Measurements from ENCODE around the gene NANOS2. TPM values are rescaled to one million over a fixed set of nuclear protein-coding genes. Genes with fewer than 3 reads are reported as not detected.

NANOS2 gene
- total and polyA plus RNA-seq, 2 of the 13 experiments (the other 11 are each of a cell fraction or from before 2014, with no cell fraction given) = not detected

DNA sequence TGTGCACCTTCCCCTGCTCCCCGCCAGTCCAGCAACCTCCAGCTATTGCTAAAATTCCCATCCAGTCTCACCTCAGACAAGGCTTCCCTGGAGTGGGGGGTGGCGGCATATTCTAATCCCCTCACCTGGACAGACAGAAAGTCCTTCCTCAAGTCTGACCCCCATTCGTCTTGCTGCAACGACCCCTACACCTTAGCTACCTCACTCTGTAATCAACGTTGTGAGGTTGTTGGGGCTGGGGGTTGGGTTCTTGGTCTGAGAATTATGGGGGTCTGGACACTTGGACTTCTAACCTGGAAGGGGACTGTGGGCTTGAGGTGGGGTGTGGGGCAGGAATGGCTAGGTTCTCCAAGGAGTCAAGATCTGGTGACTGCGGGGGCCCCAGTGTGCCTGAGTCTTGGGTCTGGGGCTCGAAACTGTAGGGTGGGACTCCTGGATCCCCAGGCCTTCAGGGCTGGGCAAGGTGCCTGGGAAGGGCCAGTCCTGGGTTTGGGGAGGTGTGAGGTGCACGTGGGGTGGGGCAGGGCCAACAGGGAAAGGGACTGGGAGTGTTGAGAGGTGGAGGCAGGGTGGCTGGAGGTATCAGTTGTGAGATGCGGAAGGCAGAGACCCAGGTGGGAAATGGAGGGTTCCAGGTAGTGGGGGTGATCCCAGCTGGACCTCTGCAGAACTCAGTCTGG, 49.2 kb downstream of the NANOS2 start (continued):
- TF ChIP-seq, protein P1, sequence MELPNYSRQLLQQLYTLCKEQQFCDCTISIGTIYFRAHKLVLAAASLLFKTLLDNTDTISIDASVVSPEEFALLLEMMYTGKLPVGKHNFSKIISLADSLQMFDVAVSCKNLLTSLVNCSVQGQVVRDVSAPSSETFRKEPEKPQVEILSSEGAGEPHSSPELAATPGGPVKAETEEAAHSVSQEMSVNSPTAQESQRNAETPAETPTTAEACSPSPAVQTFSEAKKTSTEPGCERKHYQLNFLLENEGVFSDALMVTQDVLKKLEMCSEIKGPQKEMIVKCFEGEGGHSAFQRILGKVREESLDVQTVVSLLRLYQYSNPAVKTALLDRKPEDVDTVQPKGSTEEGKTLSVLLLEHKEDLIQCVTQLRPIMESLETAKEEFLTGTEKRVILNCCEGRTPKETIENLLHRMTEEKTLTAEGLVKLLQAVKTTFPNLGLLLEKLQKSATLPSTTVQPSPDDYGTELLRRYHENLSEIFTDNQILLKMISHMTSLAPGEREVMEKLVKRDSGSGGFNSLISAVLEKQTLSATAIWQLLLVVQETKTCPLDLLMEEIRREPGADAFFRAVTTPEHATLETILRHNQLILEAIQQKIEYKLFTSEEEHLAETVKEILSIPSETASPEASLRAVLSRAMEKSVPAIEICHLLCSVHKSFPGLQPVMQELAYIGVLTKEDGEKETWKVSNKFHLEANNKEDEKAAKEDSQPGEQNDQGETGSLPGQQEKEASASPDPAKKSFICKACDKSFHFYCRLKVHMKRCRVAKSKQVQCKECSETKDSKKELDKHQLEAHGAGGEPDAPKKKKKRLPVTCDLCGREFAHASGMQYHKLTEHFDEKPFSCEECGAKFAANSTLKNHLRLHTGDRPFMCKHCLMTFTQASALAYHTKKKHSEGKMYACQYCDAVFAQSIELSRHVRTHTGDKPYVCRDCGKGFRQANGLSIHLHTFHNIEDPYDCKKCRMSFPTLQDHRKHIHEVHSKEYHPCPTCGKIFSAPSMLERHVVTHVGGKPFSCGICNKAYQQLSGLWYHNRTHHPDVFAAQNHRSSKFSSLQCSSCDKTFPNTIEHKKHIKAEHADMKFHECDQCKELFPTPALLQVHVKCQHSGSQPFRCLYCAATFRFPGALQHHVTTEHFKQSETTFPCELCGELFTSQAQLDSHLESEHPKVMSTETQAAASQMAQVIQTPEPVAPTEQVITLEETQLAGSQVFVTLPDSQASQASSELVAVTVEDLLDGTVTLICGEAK (IDR thresholded peaks at IDR 0.05) = no peak
- TF ChIP-seq, protein P1 (CRISPR knock-in tag; IDR thresholded peaks at IDR 0.05) = 0 out of 2 replicates have a peak, but pooled peaks have one; percentile 3
- TF ChIP-seq SCMH1 (CRISPR knock-in tag; IDR thresholded peaks at IDR 0.05; ENCODE audit: borderline replicate concordance) = no peak
- TF ChIP-seq ZNF709 (CRISPR knock-in tag; IDR thresholded peaks at IDR 0.05) = no peak
- no peak for TF ChIP-seq ZBTB34 (CRISPR knock-in tag; IDR thresholded peaks at IDR 0.05)
- no peak for TF ChIP-seq MEIS2 (CRISPR knock-in tag; IDR thresholded peaks at IDR 0.05)
- TF ChIP-seq NCOA2 (CRISPR knock-in tag; IDR thresholded peaks at IDR 0.05) = no peak
- TF ChIP-seq, protein P2, sequence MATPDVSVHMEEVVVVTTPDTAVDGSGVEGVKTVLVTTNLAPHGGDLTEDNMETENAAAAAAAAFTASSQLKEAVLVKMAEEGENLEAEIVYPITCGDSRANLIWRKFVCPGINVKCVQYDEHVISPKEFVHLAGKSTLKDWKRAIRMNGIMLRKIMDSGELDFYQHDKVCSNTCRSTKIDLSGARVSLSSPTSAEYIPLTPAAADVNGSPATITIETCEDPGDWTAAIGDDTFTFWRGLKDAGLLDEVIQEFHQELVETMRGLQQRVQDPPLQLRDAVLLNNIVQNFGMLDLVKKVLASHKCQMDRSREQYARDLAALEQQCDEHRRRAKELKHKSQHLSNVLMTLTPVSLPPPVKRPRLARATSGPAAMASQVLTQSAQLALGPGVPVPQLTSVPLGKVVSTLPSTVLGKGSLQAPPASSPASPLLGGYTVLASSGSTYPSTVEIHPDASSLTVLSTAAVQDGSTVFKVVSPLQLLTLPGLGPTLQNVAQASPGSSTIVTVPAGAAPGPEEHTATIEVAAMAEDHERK (CRISPR knock-in tag; IDR thresholded peaks at IDR 0.05; ENCODE audit: low read depth) = no peak
- TF ChIP-seq, protein P3, sequence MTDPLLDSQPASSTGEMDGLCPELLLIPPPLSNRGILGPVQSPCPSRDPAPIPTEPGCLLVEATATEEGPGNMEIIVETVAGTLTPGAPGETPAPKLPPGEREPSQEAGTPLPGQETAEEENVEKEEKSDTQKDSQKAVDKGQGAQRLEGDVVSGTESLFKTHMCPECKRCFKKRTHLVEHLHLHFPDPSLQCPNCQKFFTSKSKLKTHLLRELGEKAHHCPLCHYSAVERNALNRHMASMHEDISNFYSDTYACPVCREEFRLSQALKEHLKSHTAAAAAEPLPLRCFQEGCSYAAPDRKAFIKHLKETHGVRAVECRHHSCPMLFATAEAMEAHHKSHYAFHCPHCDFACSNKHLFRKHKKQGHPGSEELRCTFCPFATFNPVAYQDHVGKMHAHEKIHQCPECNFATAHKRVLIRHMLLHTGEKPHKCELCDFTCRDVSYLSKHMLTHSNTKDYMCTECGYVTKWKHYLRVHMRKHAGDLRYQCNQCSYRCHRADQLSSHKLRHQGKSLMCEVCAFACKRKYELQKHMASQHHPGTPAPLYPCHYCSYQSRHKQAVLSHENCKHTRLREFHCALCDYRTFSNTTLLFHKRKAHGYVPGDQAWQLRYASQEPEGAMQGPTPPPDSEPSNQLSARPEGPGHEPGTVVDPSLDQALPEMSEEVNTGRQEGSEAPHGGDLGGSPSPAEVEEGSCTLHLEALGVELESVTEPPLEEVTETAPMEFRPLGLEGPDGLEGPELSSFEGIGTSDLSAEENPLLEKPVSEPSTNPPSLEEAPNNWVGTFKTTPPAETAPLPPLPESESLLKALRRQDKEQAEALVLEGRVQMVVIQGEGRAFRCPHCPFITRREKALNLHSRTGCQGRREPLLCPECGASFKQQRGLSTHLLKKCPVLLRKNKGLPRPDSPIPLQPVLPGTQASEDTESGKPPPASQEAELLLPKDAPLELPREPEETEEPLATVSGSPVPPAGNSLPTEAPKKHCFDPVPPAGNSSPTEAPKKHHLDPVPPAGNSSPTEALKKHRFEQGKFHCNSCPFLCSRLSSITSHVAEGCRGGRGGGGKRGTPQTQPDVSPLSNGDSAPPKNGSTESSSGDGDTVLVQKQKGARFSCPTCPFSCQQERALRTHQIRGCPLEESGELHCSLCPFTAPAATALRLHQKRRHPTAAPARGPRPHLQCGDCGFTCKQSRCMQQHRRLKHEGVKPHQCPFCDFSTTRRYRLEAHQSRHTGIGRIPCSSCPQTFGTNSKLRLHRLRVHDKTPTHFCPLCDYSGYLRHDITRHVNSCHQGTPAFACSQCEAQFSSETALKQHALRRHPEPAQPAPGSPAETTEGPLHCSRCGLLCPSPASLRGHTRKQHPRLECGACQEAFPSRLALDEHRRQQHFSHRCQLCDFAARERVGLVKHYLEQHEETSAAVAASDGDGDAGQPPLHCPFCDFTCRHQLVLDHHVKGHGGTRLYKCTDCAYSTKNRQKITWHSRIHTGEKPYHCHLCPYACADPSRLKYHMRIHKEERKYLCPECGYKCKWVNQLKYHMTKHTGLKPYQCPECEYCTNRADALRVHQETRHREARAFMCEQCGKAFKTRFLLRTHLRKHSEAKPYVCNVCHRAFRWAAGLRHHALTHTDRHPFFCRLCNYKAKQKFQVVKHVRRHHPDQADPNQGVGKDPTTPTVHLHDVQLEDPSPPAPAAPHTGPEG (CRISPR knock-in tag; IDR thresholded peaks at IDR 0.05) = no peak
- no peak for TF ChIP-seq DNMT1 (CRISPR knock-in tag; IDR thresholded peaks at IDR 0.05)

All from HepG2 (cell line).